Measurements from ENCODE around the gene FARP2.
"Not testable (repeated sequence)": the region's sequence is repeated elsewhere in the genome, so short reads cannot be mapped to it uniquely, and the experiment has no call there.

- not testable (repeated sequence) for TF ChIP-seq CTCF (IDR thresholded peaks at IDR 0.05; ENCODE audit: insufficient read depth, low read depth, low read length); EZH2 (IDR thresholded peaks at IDR 0.05; ENCODE audit: insufficient read depth, low read length)
Measured at GRCh38 chr2:241392753-241393152, 36.7 kb downstream of the FARP2 start.

Data from astrocyte (in vitro differentiated cells and primary cell).